HEK293T (cell line): ENCODE results near the gene CFAP300.

Experiments
- ARNT ChIP-seq: fragments of 450-650 bp; IDR thresholded peaks from 2 replicates; pipeline ENCODE4 v1.6.1; 2017; ENCODE audit warnings: mild to moderate bottlenecking
- FOXK2 ChIP-seq: fragments of 450-650 bp; IDR thresholded peaks from 2 replicates; pipeline ENCODE4 v1.6.1; 2016; ENCODE audit warnings: mild to moderate bottlenecking
- NFRKB ChIP-seq: fragments of 450-650 bp; IDR thresholded peaks from 2 replicates; pipeline ENCODE4 v1.6.1; 2016; ENCODE audit warnings: mild to moderate bottlenecking, moderate library complexity
- PKNOX1 ChIP-seq: fragments of 450-650 bp; IDR thresholded peaks from 2 replicates; pipeline ENCODE4 v1.6.1; 2016
- SP1 ChIP-seq: fragments of 450-650 bp; IDR thresholded peaks from 2 replicates; pipeline ENCODE4 v1.6.1; 2017
- ZNF384 ChIP-seq: fragments of 450-650 bp; IDR thresholded peaks from 2 replicates; pipeline ENCODE4 v1.6.1; 2016

- TF ChIP-seq ARNT (no peak), FOXK2 (no peak), NFRKB (no peak), ZNF384 (no peak), SP1 (no peak), PKNOX1 (no peak)
These were observed 396 bp upstream of the CFAP300 start for GRCh38 chr11:102046841-102047240.
